ENCODE results near the gene SLC9A7. TPM values are rescaled to one million over a fixed set of nuclear protein-coding genes. Genes with fewer than 3 reads are reported as not detected.
A peak's percentile ranks its signal among the peaks of the same experiment; 100 is the strongest.

The SLC9A7 gene
- total RNA-seq, 1 donor, result 46.6 TPM

GRCh38 chrX:46580613-46581012, 178.3 kb downstream of the SLC9A7 start:
- TF ChIP-seq CTCF (IDR thresholded peaks at IDR 0.05; ENCODE audit: insufficient read depth, low read depth, low read length), result no peak
- DNase-seq (ENCODE audit: low read depth), result no peak
- H3K4me3 ChIP-seq (ENCODE audit: low read depth, low read length), result no peak overlapping the region

GRCh38 chrX:46579250-46579649, 179.7 kb downstream of the SLC9A7 start:
- no peak overlapping the region for H3K4me3 ChIP-seq (ENCODE audit: low read depth, low read length)
- DNase-seq (ENCODE audit: low read depth), result no peak
- no peak for TF ChIP-seq CTCF (IDR thresholded peaks at IDR 0.05; ENCODE audit: insufficient read depth, low read depth, low read length)

GRCh38 chrX:46577221-46578005, 181.5 kb downstream of the SLC9A7 start:
- DNase-seq (ENCODE audit: low read depth), result no peak
- TF ChIP-seq CTCF (IDR thresholded peaks at IDR 0.05; ENCODE audit: insufficient read depth, low read depth, low read length), result no peak
- no peak overlapping the region for H3K4me3 ChIP-seq (ENCODE audit: low read depth, low read length)

GRCh38 chrX:46576458-46576857, 182.5 kb downstream of the SLC9A7 start:
- peak overlapping the region; percentile 62 for H3K4me3 ChIP-seq (ENCODE audit: low read depth, low read length)
- DNase-seq (ENCODE audit: low read depth), result peak; percentile 41
- no peak for TF ChIP-seq CTCF (IDR thresholded peaks at IDR 0.05; ENCODE audit: insufficient read depth, low read depth, low read length)

- TF ChIP-seq CTCF (IDR thresholded peaks at IDR 0.05; ENCODE audit: insufficient read depth, low read depth, low read length), result no peak
- peak; percentile 64 for DNase-seq (ENCODE audit: low read depth)
Observed at GRCh38 chrX:46575991-46576392, 182.9 kb downstream of the SLC9A7 start.

GRCh38 chrX:46575586-46575985, 183.3 kb downstream of the SLC9A7 start:
- TF ChIP-seq CTCF (IDR thresholded peaks at IDR 0.05; ENCODE audit: insufficient read depth, low read depth, low read length), result no peak
- DNase-seq (ENCODE audit: low read depth), result no peak
- H3K4me3 ChIP-seq (ENCODE audit: low read depth, low read length), result peak overlapping the region; percentile 62

More at GRCh38 chrX:46575991-46576392, 182.9 kb downstream of the SLC9A7 start:
- H3K4me3 ChIP-seq (ENCODE audit: low read depth, low read length), result peak overlapping the region; percentile 62
